DMS79 treated with DMSO at 0.1 percent for 48 hours (cell line): ENCODE results near the gene FAAP20.
A peak's percentile ranks its signal among the peaks of the same experiment; 100 is the strongest.
"Not testable (repeated sequence)": the region's sequence is repeated elsewhere in the genome, so short reads cannot be mapped to it uniquely, and the experiment has no call there.

Experiments used
- DNase-seq: peaks from one replicate; lab custom pipeline; 2025; lab: John Stamatoyannopoulos, UW

FAAP20 gene

DNA sequence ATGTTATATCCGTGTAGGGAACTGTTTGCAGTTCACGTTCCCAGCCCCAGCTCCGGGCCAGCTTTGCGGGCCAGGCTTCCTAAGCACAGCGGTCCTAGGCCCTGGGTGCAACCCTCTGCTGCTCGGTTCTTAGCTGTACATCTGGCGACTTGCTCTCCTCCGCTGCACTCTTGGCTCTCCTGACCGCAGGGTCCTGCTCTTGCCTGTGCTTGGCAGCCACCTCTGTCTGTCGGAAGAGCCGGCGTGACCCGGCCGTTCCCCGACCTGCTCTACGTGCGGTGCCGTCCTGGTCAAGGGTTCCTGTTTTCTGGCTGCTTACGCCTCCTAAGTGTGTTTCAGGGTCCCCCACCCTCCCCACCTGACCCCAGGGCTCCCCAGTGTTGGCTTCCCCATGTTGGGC lies 36.7 kb downstream of the FAAP20 start:
- no peak for DNase-seq

DNA sequence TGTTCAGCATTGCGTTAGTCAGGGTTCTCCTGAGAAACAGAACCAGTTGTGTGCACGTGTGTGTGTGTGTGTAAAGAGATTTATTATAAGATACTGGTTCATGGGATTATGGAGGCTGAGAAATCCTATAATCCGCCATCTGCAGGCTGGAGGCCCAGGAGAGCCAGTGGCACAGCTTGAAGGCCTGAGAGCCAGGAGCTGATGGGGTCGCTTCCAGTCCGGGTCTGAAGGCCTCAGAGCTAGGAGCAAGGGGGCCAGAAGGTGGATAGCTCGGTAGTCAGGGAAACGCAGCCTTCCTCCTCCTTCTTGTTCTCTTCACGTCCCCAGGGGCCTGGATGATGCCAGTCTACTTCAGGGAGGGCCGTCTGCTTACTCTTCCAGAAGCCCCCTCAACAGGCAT lies 37.7 kb downstream of the FAAP20 start:
- DNase-seq = no peak

DNA sequence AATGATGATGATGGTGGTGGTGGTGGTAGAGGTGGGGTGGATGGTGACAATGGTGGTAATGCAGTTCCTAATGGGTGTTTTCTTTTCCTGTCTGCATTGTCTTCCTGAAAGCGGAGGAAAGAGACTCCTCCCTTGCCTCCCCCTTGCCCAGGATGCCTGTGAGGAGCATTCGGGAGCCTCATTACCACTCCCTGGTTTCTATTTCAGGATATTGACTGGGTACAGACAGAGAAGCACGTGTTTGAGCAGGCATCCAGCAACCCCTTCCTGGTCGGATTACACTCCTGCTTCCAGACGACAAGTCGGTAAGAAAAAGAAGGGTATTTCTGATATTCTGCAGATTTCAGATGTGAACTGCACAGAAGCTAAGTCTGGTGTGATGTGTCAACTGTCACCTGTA lies 38.8 kb downstream of the FAAP20 start:
- no peak for DNase-seq

DNA sequence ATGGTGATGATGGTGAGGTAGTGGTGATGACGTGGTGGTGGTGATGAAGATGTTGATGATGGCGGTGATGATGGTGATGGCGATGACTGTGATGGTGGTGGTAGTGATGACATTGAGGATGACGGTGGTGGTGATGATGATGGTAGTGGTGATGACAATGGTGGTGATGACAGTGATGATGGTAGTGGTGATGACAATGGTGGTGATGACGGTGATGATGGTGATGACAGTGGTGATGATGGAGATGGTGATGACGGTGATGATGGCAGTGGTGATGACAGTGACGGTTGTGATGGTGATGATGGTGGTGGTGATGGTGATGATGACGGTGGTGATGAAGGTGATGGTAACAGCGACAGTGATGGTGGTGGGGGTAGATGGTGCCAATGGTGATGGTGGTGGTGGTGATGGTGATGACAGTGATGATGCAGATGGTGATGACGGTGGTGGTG lies 39.4 kb downstream of the FAAP20 start:
- no peak for DNase-seq

DNA sequence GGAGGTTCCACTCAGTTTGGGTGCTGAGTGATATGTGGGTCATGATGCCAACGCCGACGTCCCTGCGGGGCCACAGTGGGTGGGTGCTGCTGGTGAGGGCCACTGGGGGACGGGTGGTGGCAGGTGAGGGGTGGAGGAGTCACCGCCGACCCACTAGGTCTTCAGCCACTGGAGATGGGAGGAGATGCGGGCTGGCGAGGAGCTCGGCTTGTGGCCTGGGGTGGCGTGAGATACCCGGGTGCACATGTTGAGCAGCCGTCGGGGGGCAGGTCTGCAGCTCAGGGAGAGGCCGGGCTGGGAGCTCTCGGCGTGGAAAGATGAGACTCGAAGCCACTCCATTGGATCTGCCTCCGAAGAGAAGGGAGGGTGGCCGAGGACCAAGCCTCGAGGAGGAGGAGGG lies 40.5 kb downstream of the FAAP20 start:
- DNase-seq = no peak

DNA sequence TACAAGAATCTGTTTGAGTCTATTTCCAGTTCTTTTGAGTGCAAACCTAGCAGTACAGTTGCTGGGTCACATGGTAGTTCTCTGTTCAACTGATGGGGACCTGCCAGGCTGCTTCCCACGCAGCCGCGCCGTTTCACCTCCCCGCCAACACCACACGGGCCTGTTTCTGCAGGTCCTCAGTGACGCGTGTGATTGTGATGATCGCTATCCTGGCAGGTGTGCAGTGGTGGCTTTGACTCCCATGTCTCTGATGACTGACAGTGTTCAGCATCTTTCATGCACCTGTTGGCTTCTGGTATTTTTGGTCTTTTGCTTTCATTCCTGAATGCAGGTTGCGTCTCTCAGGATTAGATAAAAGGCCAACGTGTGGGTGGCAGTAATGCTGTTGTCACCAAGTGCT lies 41.6 kb downstream of the FAAP20 start:
- no peak for DNase-seq

DNA sequence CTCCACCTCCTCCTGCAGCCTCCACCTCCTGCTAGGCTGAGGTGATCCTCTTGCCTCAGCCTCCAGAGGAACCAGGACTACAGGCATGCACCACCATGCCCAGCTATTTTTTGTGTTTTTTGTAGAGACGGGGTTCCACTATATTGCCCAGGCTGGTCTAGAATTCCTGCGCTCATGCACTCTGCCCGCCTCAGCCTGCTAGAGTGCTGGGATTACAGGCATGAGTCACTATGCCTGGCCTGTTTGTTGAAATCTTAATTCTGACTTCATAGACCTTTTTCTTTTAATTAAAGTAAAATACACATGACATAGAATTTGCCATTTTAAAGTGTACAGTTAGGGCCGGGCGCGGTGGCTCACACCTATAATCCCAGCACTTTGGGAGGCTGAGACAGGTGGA lies 42.7 kb downstream of the FAAP20 start:
- no peak for DNase-seq

DNA sequence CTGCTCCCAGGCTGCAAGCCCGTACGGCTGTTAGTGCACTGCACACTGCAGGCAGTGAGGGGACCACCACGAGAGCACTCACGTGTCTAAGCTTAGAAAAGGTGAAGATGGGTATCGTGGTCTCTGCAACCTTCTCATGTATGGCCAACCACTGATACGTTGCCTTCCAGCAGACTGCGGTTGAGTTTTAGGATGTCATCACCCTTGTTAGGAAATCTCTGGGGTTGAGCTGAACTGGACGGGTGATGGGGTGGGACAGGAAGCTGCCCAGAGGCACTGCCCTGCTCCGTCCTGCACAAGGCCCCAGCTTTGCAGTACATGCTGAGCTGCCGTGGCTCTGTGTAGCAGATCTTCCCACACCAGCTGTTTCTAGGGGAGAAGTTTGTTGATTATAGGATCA lies 43.3 kb downstream of the FAAP20 start:
- DNase-seq = no peak

DNA sequence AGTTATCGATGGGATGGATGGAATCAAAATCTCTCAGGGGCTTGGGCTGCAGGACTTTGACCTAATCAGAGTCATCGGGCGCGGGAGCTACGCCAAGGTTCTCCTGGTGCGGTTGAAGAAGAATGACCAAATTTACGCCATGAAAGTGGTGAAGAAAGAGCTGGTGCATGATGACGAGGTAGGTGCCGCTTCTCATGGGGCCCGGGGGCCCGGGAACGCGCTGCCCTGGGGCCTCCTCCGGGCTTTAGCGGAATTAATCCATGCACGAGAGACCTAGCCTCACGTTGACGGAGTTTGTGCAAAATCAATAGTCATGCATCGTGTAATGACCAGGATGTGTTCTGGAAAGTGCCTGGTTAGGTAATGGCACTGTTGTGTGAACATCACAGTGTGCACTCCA lies 43.8 kb downstream of the FAAP20 start:
- DNase-seq = no peak

DNA sequence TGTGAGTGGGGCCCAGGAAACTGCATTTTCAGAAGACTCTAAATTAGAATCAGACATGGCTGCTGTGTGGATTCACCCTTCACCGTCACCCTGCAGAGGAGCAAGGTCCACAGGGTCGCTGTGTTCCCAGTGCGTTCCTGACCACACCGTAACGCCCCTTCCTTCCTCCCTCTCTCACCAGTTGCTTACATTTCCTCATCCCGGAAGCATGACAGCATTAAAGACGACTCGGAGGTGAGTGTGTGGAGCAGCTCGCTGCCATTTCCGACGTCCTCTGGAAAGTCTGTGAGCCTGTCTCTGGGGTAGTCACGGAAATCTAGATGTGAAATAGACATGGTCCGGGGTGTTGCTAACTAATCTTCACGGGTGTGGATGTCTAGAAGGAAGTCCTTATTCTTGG lies 45.9 kb downstream of the FAAP20 start:
- no peak for DNase-seq

DNA sequence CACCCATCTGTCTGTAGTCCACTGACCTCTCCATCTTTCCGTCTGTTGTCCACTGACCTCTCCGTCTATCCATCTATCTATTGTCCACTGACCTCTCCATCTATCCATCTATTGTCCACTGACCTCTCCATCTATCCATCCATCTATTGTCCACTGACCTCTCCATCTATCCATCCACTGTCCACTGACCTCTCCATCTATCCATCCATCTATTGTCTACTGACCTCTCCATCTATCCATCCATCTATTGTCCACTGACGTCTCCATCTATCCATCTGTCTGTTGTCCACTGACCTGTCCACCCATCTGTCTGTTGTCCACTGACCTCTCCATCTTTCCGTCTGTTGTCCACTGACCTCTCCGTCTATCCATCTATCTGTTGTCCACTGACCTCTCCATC lies 46.7 kb downstream of the FAAP20 start:
- DNase-seq = not testable (repeated sequence)

DNA sequence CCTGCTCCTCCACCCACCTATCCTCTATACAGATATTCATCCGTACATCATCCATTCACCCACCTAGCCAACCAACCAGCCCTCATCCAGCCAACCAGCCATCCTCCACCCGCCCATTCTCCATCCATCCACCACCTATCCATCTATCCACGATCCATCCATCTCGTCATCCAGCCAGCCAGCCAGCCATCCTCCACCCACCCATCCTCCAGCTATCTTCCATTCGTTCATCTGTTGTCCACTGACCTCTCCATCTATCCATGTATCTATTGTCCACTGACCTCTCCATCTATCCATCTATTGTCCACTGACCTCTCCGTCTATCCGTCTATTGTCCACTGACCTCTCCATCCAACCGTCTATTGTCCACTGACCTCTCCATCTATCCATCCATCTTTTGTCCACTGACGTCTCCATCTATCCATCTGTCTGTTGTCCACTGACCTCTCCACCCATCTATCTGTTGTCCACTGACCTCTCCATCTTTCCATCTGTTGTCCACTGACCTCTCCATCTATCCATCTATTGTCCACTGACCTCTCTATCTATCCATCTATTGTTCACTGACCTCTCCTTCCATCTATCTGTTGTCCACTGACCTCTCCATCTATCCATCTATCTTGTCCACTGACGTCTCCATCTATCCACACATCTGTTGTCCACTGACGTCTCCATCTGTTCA lies 47.6 kb downstream of the FAAP20 start:
- no peak for DNase-seq

DNA sequence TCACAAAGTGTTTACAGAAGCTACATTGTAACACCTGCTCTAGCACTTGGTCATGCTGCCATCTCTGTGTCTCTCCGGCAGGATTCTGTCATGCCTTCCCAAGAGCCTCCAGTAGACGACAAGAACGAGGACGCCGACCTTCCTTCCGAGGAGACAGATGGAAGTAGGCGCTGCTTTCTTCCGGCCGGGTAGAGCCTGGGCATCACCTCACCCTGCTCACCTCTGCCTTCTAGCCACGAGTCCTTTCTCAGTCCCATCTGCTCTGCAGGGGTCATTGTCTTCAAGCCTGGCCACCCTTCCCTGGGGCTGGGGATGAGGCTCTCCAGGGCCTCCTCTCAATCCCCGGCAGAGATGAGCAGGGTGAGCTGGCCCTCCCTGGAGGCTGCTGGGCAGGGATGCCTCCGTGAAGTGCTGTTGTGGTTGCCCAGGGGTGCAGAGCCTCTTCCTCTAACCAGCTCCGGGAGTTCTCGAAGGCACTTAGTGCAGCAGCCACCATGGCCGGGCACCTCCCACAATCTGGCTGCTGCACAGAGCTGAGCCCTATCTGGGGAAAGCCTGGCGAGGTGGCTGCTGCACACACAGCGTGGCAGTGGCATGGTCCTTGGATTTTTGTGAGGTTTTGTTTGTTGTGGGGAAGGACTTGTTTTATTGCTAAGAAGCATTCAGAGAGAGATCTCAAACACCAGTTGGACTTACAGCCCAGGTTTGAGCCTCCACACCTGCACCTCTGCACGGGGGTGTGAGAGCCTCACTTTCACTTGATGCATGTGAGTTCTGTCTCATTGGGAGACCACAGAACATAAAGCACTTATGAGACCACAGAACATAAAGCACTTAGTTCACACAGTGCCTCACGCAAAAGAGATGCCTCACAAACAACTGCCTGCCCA lies 48.4 kb downstream of the FAAP20 start:
- peak; percentile 37 for DNase-seq

DNA sequence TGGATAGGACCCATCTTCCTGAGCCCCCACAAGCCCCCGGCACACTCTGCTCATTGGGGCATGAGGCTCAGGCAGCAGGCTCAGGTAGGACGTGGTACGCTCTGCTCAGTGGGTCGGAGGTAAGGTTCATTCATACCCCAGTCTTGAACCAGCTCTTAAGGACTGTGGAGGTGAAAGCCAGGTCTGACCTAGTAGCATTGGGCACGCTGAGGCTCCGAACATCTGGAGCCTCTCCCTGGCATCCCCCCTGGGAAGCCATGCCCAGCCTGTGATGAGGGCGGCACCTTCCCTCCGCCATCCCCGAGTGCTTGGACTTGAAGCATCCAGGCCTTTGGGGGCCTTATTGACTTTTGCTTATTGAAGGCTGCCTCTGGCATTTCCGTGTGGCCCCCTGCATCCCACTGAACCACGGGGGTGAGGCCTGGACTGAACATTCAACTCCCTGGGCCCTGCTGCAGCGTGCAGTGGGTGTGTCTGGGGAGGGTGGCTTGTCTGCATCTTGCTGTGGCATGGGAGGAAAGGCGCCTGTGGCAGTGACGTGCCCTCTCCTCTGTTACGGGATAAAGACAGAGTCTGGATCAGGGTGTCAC lies 50.0 kb downstream of the FAAP20 start:
- DNase-seq = no peak

DNA sequence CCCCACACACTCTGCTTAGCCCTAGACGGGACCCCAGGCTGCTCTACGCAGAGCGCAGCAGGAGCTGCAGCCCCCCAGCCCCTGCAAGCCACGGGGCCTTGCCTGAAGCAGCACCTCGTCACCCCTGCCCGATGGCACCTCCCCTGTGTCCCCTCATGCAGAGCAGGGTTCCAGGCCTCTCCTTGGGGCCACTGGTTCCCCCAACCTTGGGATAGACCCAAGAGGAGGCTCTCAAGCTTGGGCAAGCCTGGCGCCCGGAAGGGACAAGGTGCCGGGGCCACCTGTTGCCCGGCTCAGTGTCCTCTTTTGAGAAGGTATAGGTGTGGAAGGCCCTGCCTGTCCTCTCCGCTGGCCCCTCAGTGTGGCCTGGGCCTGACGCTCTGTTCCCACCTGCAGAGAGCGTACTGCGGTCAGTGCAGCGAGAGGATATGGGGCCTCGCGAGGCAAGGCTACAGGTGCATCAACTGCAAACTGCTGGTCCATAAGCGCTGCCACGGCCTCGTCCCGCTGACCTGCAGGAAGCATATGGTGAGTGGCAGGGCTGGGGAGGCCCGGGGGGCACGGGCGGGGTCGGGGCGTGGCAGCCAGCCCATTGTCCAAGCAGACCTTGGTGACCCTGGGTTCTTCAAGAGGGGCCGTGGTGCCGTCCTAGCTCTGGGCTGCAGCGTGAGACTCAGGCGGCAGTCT lies 50.6 kb downstream of the FAAP20 start:
- DNase-seq = no peak

DNA sequence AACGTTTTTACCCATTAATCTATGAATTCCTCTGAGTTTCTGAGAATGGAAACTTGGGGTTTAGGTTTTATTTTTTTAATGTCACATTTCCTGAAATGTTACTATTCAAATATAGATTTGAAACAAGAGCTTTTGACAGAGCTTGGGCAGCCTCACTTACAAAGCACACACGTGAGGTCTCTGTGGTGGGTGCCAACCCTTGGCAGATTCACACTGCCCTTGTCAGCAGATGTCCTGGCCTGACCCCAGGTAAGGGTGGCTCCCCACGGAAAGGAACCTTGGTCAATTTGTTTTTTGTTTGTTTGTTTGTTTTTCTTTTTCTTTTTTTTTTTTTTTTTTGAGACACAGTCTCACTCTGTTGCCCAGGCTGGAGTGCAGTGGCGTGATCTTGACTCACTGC lies 53.5 kb downstream of the FAAP20 start:
- no peak for DNase-seq
